Tibial nerve (tissue), 4 donors: ENCODE measurements around the gene HECTD4.

ENCODE experiments used
- EP300 ChIP-seq, 2 donors: sonication (generic); formaldehyde crosslinking; IDR thresholded peaks; one replicate each; pipeline ENCODE4 v1.6.1; 2017; ENCODE audit warnings: antibody characterized with exemption in 2 of 2, mild to moderate bottlenecking in 1 of 2
- POLR2A ChIP-seq, 2 donors: fragments of 450-650 bp; IDR thresholded peaks; one replicate each; pipeline ENCODE4 v1.6.1; 2017; ENCODE audit warnings: antibody characterized with exemption in 2 of 2, mild to moderate bottlenecking in 2 of 2, moderate library complexity in 2 of 2
- TF ChIP-seq, protein P1 (sequence below), 5 experiments: fragments of 200-600 bp in 3 of 5; fragments of 450-650 bp in 2 of 5; sonication (generic) in 3 of 5; IDR thresholded peaks; one replicate each; pipeline ENCODE4 v1.5.1; 2016 to 2019; ENCODE audit warnings: antibody characterized with exemption in 5 of 5, mild to moderate bottlenecking in 3 of 5, moderate library complexity in 2 of 5

DNA sequence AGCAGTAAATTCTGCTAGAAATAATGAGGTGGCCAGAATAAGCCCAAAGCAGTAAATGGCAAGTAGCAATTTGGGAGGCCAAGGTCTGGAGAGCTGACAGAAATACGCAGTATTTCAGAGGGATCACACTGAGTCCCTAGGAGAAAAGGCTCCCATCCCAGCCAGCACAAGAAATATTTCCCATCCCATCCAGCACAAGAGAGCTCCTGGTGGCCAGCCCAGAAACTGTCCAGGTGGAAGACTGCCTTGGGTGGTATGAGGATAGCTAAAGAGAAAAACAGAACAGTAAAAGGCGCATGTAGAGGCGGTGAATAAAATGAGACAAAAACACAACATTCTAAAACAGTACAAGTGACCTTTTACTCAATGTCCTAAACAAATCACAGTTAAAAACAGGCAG is 120.7 kb downstream of the HECTD4 start:
- TF ChIP-seq, protein P1, sequence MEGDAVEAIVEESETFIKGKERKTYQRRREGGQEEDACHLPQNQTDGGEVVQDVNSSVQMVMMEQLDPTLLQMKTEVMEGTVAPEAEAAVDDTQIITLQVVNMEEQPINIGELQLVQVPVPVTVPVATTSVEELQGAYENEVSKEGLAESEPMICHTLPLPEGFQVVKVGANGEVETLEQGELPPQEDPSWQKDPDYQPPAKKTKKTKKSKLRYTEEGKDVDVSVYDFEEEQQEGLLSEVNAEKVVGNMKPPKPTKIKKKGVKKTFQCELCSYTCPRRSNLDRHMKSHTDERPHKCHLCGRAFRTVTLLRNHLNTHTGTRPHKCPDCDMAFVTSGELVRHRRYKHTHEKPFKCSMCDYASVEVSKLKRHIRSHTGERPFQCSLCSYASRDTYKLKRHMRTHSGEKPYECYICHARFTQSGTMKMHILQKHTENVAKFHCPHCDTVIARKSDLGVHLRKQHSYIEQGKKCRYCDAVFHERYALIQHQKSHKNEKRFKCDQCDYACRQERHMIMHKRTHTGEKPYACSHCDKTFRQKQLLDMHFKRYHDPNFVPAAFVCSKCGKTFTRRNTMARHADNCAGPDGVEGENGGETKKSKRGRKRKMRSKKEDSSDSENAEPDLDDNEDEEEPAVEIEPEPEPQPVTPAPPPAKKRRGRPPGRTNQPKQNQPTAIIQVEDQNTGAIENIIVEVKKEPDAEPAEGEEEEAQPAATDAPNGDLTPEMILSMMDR (IDR thresholded peaks at IDR 0.05), result no peak
- TF ChIP-seq POLR2A (IDR thresholded peaks at IDR 0.05), result no peak
- TF ChIP-seq EP300 (IDR thresholded peaks at IDR 0.05), result no peak
